T1000 (cell line): ENCODE results near the gene PIGL.
"Not testable (repeated sequence)": the region's sequence is repeated elsewhere in the genome, so short reads cannot be mapped to it uniquely, and the experiment has no call there.

ENCODE experiments used
- DNase-seq: peaks from one replicate; lab custom pipeline; 2025; ENCODE audit warnings: mixed read lengths; lab: John Stamatoyannopoulos, UW

The PIGL gene

GRCh38 chr17:16273929-16274339 is 56.9 kb downstream of the PIGL start:
- no peak for DNase-seq

GRCh38 chr17:16275024-16275423 is 58.0 kb downstream of the PIGL start:
- DNase-seq: no peak

- no peak for DNase-seq
Measured at GRCh38 chr17:16277163-16277562, 60.2 kb downstream of the PIGL start.

DNA sequence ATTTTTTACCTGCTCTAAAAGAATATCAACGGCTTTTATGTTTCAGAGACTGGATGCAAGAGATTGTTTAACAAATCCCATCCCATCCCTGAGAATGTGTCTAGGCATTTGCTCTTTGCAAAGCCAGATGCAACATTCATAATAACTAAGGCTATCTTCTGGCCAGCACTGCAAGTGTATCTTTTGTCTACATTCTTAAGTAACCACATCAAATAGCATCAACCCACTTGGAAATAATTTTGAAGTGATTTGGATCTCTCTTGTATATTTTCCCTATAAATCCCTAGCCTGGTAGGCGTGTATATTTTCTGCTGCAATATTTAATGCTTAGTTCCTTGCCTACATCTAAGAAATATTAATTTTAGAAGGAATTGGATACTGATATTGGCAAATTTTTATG is 64.3 kb downstream of the PIGL start:
- DNase-seq: no peak

DNA sequence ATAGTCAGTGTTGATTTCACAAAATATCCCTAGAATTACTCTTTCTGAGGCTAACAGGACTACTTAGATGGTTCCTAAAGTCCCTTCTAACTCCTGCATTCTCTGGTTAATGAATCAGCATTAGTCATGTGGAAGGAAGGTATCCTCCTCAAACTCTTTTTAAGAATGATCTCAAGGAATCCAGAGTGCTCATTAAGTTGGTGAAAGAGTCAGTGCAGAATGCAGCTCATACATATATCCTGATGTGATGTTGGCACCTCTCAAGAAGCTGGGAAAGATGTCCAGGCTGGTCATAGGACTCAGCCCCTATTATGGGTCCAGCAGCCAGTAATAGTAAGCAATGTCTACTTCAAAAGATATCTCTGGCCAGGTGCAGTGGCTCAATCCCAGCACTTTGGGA is 65.5 kb downstream of the PIGL start:
- DNase-seq: peak; percentile 4

DNA sequence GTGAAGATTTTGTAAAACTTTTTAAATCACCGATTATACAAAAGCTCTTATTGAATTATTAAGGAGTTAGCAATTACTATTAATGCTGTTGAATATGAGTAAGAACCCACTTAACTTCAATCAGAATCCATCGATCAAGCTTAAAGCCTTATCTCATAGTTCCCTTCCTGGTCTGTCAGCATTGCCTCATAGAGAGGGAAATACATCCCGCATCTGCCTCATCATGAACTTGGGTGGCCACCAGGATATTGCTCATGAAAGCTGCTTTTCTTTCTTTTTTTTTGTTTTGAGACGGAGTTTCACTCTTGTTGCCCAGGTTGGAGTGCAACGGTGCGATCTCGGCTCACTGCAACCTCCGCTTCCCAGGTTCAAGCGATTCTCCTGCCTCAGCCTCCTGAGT is 66.7 kb downstream of the PIGL start:
- no peak for DNase-seq

DNA sequence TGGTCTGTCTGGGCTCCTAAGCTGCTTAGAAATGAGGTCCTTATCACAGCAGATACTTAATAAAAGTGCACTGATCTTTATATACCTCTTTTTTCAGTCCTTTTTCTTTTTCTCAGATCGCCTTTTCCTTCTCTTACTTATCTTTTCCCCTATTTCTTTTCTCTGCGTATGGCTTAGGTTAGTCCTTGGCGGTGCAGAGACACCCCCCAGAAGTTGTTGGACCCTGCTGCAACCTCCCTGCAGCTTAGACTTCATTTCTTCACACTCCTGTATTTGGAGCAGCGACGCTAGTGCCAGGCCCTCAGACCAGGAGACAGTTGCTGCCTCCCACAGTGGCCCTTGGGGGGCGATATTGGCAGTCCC is 68.6 kb downstream of the PIGL start:
- no peak for DNase-seq

GRCh38 chr17:16286009-16286946 is 69.3 kb downstream of the PIGL start:
- peak; percentile 84 for DNase-seq

- DNase-seq: no peak
Measured at GRCh38 chr17:16286947-16287562, 70.0 kb downstream of the PIGL start.

DNA sequence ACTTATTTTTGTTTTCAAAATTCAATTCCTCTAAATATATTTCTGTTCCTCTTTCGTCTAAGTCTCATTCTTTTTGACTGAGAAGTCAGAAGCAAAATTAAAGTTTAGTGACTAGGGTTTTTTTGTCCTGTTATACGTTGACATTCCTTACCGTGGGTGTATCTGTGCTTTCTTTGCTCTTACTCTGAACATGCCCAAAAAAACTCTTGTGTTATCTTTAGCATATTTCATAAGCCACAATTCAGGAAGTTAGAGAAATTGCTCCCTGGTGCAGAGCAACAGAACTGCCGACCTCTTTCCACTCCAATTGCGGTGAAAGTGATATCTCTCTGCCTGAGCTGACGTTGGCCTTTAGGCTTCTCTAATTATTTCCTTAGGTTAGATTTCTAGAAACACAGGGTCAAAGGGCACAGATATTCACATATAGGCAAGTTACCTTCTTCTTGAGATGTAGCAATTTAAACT is 70.6 kb downstream of the PIGL start:
- DNase-seq: no peak

DNA sequence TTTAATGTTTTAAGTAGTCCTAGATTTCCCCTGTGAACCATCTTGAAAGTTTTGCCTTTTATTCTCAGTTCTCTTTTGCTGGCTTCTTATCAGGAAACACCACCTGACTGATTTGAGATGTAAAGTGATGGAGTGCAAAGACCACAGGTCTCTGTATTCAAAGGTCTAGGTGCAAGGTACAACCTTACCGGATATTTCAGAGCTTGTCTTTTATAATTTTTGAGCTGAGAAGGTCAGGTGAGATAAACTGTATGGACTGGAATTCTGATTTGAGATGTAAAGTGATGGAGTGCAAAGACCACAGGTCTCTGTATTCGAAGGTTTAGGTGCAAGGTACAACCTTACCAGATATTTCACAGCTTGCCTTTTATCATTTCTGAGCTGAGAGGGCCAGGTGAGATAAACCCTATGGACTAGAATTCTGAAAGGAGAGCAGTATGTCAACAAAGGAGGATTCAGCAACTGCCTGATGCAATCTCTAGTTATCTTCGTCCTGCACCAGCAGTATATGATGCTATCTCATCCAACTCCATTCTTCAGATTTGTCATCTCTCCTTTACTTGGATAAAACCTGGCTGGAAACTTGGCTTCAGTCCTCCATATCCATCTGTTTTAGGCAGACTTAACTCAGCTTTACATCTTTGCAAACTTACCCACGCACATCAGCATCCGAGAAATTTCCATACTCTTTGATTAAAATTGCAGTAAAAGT is 72.0 kb downstream of the PIGL start:
- DNase-seq: no peak

DNA sequence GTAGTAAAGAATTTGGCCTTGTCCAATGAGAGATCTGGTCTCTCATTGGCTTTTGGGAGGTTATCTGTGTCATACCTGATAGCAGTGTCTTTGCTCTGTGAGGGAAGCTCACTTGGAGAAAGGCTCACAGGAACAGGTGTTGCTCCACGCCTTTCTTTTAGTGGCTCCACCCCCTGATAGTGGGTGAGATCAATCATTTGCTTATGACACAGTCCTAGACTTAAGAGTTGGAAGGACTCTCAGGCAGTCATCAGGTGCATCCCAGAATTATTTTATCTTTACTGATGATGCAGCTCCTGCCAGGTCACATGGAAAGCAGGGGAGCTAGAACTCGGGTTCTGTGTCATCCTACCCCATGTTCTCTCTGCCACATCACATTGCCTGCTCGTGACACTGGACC is 76.9 kb downstream of the PIGL start:
- DNase-seq: no peak

DNA sequence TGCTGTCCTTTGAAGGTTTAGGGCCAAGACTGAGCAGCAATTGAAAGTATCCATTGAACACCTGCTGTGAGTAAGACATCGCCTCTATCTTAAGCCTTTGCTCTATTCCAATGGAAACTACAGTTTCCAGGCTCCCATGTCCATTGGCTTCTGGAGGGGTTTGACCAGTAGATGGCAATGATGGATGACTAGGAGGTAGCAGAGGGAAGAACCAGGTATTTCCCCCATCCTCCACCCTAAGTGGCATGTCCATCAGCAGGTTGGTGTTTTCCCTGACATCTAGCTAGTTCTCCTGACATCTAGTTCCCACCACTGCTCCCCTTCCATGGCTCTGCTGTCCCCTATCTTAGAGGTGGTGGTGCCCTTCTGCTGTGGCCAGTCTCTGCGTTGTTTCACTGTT is 77.5 kb downstream of the PIGL start:
- DNase-seq: no peak

- DNase-seq: not testable (repeated sequence)
Measured at GRCh38 chr17:16296072-16296471, 79.1 kb downstream of the PIGL start.

GRCh38 chr17:16297367-16298139 is 80.5 kb downstream of the PIGL start:
- no peak for DNase-seq

- DNase-seq: no peak
Measured at GRCh38 chr17:16298140-16298662, 81.2 kb downstream of the PIGL start.

DNA sequence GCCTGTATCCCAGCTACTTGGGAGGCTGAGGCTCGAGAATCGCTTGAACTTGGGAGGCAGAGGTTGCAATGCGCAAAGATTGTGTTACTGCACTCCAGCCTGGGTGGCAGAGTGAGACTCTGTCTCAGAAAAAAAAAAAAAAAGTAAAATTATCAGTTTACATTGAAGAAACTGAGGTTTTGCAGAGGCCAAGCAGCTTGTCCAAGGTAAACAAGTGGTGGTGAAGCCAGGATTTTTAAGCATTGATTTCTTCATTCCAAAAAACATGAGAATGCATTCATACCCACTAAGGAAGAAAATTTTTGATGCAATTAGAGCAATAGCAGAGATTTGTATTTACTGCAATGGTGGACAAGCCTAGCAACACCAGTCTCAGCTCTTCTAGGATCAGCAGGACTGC is 83.5 kb downstream of the PIGL start:
- DNase-seq: no peak

- DNase-seq: no peak
Measured at GRCh38 chr17:16301963-16302855, 85.2 kb downstream of the PIGL start.

DNA sequence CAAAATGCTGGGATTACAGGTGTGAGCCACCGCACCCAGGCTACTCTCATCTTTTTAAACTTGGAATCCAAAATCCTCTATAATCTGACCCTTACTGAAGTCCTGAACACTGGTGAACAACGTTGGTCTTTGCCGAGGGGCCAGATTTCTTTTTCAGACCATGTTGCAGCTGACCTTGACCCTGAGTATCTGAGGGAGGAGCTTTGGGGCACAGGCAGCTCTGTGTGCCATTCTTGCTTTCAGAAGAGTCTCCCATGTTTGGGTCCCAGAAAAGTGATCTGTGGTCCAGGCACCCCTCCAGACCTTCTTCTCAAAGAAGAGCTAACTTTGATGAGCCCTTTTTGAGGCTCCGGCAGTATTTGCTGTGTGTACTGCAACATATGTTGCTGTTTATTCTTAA is 85.8 kb downstream of the PIGL start:
- DNase-seq: no peak

DNA sequence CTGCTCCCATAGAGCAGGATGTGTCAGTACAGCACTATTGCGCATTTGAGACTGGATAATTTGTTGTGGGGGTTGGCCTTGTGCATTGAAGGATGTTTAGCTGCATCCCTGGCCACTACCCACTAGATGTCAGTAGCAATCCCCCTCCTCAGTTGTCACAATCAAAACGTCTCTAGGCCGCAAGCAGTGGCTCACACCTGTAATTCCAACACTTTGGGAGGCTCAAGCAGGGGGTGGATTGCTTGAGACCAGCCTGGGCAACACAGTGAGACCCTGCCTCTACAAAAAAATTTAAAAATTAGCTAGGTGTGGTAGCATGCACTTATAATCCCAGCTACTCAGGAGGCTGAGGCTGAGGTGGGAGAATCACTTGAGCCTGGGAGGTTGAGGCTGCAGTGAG is 87.8 kb downstream of the PIGL start:
- DNase-seq: no peak

- no peak for DNase-seq
Measured at GRCh38 chr17:16306211-16306610, 89.2 kb downstream of the PIGL start.
